Body of pancreas (tissue), 4 donors: Measurements from ENCODE around the gene CD48.

ENCODE experiments used
- POLR2A ChIP-seq, 3 donors: fragments of 450-650 bp; IDR thresholded peaks; one replicate each; pipeline ENCODE4 v1.6.1; 2016; ENCODE audit warnings: antibody characterized with exemption in 3 of 3, mild to moderate bottlenecking in 2 of 3
- TF ChIP-seq, protein P1 (sequence below), 7 experiments: fragments of 450-650 bp in 4 of 7; fragments of 200-600 bp in 3 of 7; sonication (generic) in 3 of 7; IDR thresholded peaks; one replicate each; pipeline ENCODE4 v1.5.1; 2016 to 2019; ENCODE audit warnings: antibody characterized with exemption in 7 of 7

DNA sequence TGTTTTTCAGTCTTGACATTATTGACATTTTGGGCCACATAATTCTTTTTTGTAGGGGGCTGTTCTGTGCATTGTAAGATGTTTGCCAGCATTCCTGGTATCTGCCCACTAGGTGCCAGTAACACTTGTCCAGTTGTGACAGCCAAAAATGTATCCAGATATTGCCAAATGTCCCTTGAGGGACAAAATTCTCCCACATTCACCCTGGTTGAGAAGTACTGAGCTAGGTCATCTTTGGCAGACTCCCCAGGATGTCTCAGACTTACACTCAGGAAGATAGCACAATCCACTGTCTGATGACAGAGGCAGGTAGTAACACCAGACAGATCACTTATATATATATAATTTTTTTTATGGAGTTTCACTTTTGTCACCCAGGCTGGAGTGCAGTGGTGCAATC, 5.9 kb downstream of the CD48 start:
- no peak for TF ChIP-seq POLR2A (IDR thresholded peaks at IDR 0.05)
- TF ChIP-seq, protein P1, sequence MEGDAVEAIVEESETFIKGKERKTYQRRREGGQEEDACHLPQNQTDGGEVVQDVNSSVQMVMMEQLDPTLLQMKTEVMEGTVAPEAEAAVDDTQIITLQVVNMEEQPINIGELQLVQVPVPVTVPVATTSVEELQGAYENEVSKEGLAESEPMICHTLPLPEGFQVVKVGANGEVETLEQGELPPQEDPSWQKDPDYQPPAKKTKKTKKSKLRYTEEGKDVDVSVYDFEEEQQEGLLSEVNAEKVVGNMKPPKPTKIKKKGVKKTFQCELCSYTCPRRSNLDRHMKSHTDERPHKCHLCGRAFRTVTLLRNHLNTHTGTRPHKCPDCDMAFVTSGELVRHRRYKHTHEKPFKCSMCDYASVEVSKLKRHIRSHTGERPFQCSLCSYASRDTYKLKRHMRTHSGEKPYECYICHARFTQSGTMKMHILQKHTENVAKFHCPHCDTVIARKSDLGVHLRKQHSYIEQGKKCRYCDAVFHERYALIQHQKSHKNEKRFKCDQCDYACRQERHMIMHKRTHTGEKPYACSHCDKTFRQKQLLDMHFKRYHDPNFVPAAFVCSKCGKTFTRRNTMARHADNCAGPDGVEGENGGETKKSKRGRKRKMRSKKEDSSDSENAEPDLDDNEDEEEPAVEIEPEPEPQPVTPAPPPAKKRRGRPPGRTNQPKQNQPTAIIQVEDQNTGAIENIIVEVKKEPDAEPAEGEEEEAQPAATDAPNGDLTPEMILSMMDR (IDR thresholded peaks at IDR 0.05): no peak
